H1 (cell line): ENCODE results near the gene DAPK3. TPM values are rescaled to one million over a fixed set of nuclear protein-coding genes. Genes with fewer than 3 reads are reported as not detected.

Experiments used
- BRCA1 ChIP-seq: IDR thresholded peaks from 2 replicates; pipeline ENCODE4 v1.6.1; 2012; ENCODE audit warnings: low read depth, low read length, improper control_type of control experiment
- CEBPB ChIP-seq: IDR thresholded peaks from 2 replicates; pipeline ENCODE4 v1.6.1; 2012; ENCODE audit warnings: low read depth, low read length
- CHD1 ChIP-seq: IDR thresholded peaks from 2 replicates; pipeline ENCODE4 v1.6.1; 2012; ENCODE audit warnings: low read depth, low read length, improper control_type of control experiment
- CREB1 ChIP-seq: IDR thresholded peaks from 2 replicates; pipeline ENCODE4 v1.6.1; 2012; ENCODE audit warnings: inconsistent platforms
- CTBP2 ChIP-seq: IDR thresholded peaks from 2 replicates; pipeline ENCODE4 v1.7.0; 2011; ENCODE audit warnings: borderline replicate concordance, mild to moderate bottlenecking, moderate library complexity, mixed read lengths, low read length; ENCODE audit not compliant: insufficient read depth, insufficient read length
- EGR1 ChIP-seq: IDR thresholded peaks from 2 replicates; pipeline ENCODE4 v1.6.1; 2011; ENCODE audit warnings: low read depth, low read length, borderline replicate concordance
- HDAC6 ChIP-seq: IDR thresholded peaks from one replicate; pipeline ENCODE4 v1.7.1; 2012; ENCODE audit warnings: low read depth, mild to moderate bottlenecking, inconsistent platforms, low read length, moderate library complexity
- JUN ChIP-seq: IDR thresholded peaks from 2 replicates; pipeline ENCODE4 v1.6.1; 2011; ENCODE audit warnings: low read depth, mild to moderate bottlenecking, improper control_type of control experiment, low read length
- TAF7 ChIP-seq: optimal IDR thresholded peaks from 2 replicates; pipeline ENCODE3; 2011; ENCODE audit warnings: low read depth, mild to moderate bottlenecking, inconsistent platforms, low read length, moderate library complexity, borderline replicate concordance
- ZNF274 ChIP-seq: IDR thresholded peaks from 2 replicates; pipeline ENCODE4 v1.7.0; 2012; ENCODE audit warnings: low read length, borderline replicate concordance; ENCODE audit errors: extremely low read depth
- polyA plus RNA-seq, 7 experiments: library from polyadenylated mRNA; depleted of rRNA in 3 of 7; stranded (reverse) in 5 of 7; unstranded in 2 of 7; fragments of >200 nt in 5 of 7; fragments of 200-250 nt in 2 of 7; gene quantifications; 1 replicate in 5 of 7; 2 replicates in 1 of 7; 4 replicates in 1 of 7; pipeline versions ENCODE4 v1.2.1 to v1.2.3, GENCODE V29; 2011 to 2013; ENCODE audit warnings: missing spikeins in 2 of 7, mixed read lengths in 2 of 7
- total RNA-seq: library from RNA; stranded (reverse); fragmentation: NEBNext Ultra II Directional; extraction: Animal tissue kit (Norgen Biotek cat#: 25700); gene quantifications from 2 replicates; pipeline ENCODE4 v1.2.1, GENCODE V29; 2021
- TF ChIP-seq, protein P1 (sequence below): fragments of 300-600 bp; sonication (generic); IDR thresholded peaks from 2 replicates; pipeline ENCODE4 v1.7.1; 2012; ENCODE audit warnings: low read length, moderate library complexity, mild to moderate bottlenecking, inconsistent platforms; ENCODE audit not compliant: insufficient replicate concordance

Gene DAPK3
- total and polyA plus RNA-seq, 2 of the 8 experiments (the other 6 are each of a cell fraction or from before 2014, with no cell fraction given), result 53.2 to 78.1 TPM

DNA sequence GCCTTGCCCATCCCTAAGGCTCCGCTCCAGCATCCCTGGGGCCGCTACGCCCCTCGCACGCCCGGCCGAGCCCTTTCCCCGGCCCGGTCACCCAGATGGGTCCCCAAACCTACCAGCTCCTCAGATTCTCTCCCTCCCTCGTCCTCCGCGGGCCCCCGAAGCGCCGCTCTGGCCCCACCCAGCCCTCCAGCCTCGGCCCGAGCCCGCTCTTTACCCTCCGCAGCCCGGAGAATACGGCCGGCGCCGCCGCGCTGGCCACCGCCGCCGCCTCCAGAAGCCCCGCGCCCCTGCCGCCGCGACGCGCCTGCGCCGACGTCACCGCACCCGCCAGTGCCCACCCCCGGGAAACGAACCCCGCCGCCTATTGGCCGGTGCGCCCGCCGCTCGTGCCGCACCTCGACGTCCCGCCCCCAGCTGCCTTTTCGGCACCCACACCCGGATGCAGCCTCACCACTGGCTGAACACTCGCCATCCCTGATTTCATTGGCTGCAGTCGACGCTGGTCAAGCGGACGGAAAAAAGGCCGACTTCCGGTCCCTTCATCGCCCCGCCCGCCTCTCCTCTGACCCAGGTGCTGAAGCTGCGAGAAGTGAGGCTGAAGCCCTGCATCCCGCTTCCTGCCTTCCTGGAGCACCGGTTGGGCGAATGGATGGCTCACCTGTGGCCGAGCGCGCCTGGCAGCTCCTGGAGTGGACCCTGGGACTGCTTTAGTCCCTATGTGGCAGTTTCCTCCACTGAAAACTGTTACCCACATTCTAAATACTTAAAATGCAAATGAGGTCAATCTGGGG lies at the start of gene DAPK3 (continued):
- TF ChIP-seq, protein P1, sequence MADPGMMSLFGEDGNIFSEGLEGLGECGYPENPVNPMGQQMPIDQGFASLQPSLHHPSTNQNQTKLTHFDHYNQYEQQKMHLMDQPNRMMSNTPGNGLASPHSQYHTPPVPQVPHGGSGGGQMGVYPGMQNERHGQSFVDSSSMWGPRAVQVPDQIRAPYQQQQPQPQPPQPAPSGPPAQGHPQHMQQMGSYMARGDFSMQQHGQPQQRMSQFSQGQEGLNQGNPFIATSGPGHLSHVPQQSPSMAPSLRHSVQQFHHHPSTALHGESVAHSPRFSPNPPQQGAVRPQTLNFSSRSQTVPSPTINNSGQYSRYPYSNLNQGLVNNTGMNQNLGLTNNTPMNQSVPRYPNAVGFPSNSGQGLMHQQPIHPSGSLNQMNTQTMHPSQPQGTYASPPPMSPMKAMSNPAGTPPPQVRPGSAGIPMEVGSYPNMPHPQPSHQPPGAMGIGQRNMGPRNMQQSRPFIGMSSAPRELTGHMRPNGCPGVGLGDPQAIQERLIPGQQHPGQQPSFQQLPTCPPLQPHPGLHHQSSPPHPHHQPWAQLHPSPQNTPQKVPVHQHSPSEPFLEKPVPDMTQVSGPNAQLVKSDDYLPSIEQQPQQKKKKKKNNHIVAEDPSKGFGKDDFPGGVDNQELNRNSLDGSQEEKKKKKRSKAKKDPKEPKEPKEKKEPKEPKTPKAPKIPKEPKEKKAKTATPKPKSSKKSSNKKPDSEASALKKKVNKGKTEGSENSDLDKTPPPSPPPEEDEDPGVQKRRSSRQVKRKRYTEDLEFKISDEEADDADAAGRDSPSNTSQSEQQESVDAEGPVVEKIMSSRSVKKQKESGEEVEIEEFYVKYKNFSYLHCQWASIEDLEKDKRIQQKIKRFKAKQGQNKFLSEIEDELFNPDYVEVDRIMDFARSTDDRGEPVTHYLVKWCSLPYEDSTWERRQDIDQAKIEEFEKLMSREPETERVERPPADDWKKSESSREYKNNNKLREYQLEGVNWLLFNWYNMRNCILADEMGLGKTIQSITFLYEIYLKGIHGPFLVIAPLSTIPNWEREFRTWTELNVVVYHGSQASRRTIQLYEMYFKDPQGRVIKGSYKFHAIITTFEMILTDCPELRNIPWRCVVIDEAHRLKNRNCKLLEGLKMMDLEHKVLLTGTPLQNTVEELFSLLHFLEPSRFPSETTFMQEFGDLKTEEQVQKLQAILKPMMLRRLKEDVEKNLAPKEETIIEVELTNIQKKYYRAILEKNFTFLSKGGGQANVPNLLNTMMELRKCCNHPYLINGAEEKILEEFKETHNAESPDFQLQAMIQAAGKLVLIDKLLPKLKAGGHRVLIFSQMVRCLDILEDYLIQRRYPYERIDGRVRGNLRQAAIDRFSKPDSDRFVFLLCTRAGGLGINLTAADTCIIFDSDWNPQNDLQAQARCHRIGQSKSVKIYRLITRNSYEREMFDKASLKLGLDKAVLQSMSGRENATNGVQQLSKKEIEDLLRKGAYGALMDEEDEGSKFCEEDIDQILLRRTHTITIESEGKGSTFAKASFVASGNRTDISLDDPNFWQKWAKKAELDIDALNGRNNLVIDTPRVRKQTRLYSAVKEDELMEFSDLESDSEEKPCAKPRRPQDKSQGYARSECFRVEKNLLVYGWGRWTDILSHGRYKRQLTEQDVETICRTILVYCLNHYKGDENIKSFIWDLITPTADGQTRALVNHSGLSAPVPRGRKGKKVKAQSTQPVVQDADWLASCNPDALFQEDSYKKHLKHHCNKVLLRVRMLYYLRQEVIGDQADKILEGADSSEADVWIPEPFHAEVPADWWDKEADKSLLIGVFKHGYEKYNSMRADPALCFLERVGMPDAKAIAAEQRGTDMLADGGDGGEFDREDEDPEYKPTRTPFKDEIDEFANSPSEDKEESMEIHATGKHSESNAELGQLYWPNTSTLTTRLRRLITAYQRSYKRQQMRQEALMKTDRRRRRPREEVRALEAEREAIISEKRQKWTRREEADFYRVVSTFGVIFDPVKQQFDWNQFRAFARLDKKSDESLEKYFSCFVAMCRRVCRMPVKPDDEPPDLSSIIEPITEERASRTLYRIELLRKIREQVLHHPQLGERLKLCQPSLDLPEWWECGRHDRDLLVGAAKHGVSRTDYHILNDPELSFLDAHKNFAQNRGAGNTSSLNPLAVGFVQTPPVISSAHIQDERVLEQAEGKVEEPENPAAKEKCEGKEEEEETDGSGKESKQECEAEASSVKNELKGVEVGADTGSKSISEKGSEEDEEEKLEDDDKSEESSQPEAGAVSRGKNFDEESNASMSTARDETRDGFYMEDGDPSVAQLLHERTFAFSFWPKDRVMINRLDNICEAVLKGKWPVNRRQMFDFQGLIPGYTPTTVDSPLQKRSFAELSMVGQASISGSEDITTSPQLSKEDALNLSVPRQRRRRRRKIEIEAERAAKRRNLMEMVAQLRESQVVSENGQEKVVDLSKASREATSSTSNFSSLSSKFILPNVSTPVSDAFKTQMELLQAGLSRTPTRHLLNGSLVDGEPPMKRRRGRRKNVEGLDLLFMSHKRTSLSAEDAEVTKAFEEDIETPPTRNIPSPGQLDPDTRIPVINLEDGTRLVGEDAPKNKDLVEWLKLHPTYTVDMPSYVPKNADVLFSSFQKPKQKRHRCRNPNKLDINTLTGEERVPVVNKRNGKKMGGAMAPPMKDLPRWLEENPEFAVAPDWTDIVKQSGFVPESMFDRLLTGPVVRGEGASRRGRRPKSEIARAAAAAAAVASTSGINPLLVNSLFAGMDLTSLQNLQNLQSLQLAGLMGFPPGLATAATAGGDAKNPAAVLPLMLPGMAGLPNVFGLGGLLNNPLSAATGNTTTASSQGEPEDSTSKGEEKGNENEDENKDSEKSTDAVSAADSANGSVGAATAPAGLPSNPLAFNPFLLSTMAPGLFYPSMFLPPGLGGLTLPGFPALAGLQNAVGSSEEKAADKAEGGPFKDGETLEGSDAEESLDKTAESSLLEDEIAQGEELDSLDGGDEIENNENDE, result no peak
- TF ChIP-seq HDAC6, result no peak
- TF ChIP-seq CTBP2, result peak; percentile 53
- no peak; the same call in 1 of the 2 replicates for TF ChIP-seq BRCA1
- no peak for TF ChIP-seq ZNF274
- TF ChIP-seq TAF7, result peak; percentile 45
- no peak for TF ChIP-seq CEBPB
- TF ChIP-seq CREB1, result peak; percentile 92
- TF ChIP-seq EGR1, result no peak
- no peak for TF ChIP-seq CHD1
- no peak for TF ChIP-seq JUN
